ENCODE measurements around the gene ACOXL. TPM values are rescaled to one million over a fixed set of nuclear protein-coding genes. Genes with fewer than 3 reads are reported as not detected.

The ACOXL gene
- total and polyA plus RNA-seq, 10 of the 15 experiments (the other 5 are each of a cell fraction or from before 2014, with no cell fraction given): 0.05 to 1.3 (median 0.71) TPM

GRCh38 chr2:110788976-110789375 is 56.6 kb downstream of the ACOXL start (continued):
- TF ChIP-seq ZNF384 (IDR thresholded peaks at IDR 0.05; ENCODE audit: borderline replicate concordance, low read depth, low read length): no peak

GRCh38 chr2:110789706-110790105 is 57.3 kb downstream of the ACOXL start:
- no peaks in the 10 kb centered on the region for H3K79me2 ChIP-seq (ENCODE audit: control insufficient read depth, insufficient read depth, low read length)
- in situ Hi-C loops (cut with MboI): no loop called here
- FAIRE-seq (no peak), ATAC-seq (no peak), DNase-seq (ENCODE audit: low read depth, low spot score) (no peak)
- ChIA-PET RAD21 (ENCODE audit: unreplicated experiment) (no interaction called here), CTCF (interaction anchor here (1.1 kb wide), 1 partner anchor 35 kb away, joined by 3 read pairs; no protein-coding TSS in a partner anchor), POLR2A (no interaction called here), SMC1A (ENCODE audit: uncharacterized antibody, unreplicated experiment) (interaction anchor here (1.5 kb wide), 1 partner anchor 58 kb away, joined by 3 read pairs; no protein-coding TSS in a partner anchor)
- no TSS peak for BruUV-seq (replicated peaks)
- H3K9ac ChIP-seq (ENCODE audit: control insufficient read depth, insufficient read depth, low read length): no peak overlapping the region
- intact Hi-C loops (cut with micrococcal nuclease; ENCODE audit: unreplicated experiment): no loop called here
- H3K9me3 ChIP-seq (replicated peaks; ENCODE audit: control insufficient read depth, insufficient read depth, low read length): no peaks in the 10 kb centered on the region; the same call in 1 of the 3 replicates
- no peak overlapping the region for H3K4me2 ChIP-seq (ENCODE audit: control insufficient read depth, insufficient read depth)
- H2AFZ ChIP-seq (ENCODE audit: control insufficient read depth, low read depth, low read length): no peak overlapping the region
- WGBS (ENCODE audit: insufficient coverage, insufficient replicate concordance, low lambda C conversion rate, missing lambda C conversion rate): 44% methylated on average over 4 of the region's 4 CpGs
- H3K36me3 ChIP-seq (ENCODE audit: control insufficient read depth in 2 of 2, insufficient read depth in 2 of 2, low read length in 1 of 2): no peaks in the 10 kb centered on the region
- no peak for TF ChIP-seq SRF (IDR thresholded peaks at IDR 0.05; ENCODE audit: low read depth in 2 of 2, low read length in 2 of 2)
- TF ChIP-seq ZSCAN29 (IDR thresholded peaks at IDR 0.05): no peak
- TF ChIP-seq BACH1 (IDR thresholded peaks at IDR 0.05; ENCODE audit: borderline replicate concordance): no peak
- TF ChIP-seq PML (IDR thresholded peaks at IDR 0.05; ENCODE audit: low read length): no peak
- no peak for TF ChIP-seq MYC (IDR thresholded peaks at IDR 0.05; ENCODE audit: insufficient read depth, insufficient read length, insufficient replicate concordance, low read length, severe bottlenecking)
- TF ChIP-seq STAT1 (conservative IDR thresholded peaks at IDR 0.05): no peak
- H3K27me3 ChIP-seq (replicated peaks in 1 of 2; ENCODE audit: control insufficient read depth in 2 of 2, insufficient read depth in 2 of 2, low read length in 1 of 2): peaks cover 0 to 2% of the 10 kb centered on the region in 2 experiments; a peak in 2 of 4 replicates
- no peaks in the 10 kb centered on the region for H4K20me1 ChIP-seq (ENCODE audit: control insufficient read depth, insufficient read depth)
- H3K4me3 ChIP-seq: no peak overlapping the region
- no peak overlapping the region for H3K27ac ChIP-seq (ENCODE audit: control insufficient read depth, insufficient read depth)
- no peaks in the 10 kb centered on the region for H3K4me1 ChIP-seq (ENCODE audit: control insufficient read depth, insufficient read depth, low read length)

GRCh38 chr2:110790907-110791306 is 58.5 kb downstream of the ACOXL start:
- Histone ChIP-seq H3K27ac (ENCODE audit: control insufficient read depth, insufficient read depth) (no peak overlapping the region), H3K4me1 (ENCODE audit: control insufficient read depth, insufficient read depth, low read length) (no peaks in the 10 kb centered on the region), H3K9me3 (replicated peaks; ENCODE audit: control insufficient read depth, insufficient read depth, low read length) (no peaks in the 10 kb centered on the region), H3K4me2 (ENCODE audit: control insufficient read depth, insufficient read depth) (no peak overlapping the region), H3K79me2 (ENCODE audit: control insufficient read depth, insufficient read depth, low read length) (no peaks in the 10 kb centered on the region), H2AFZ (ENCODE audit: control insufficient read depth, low read depth, low read length) (no peak overlapping the region), H4K20me1 (ENCODE audit: control insufficient read depth, insufficient read depth) (no peaks in the 10 kb centered on the region), H3K27me3 (replicated peaks in 1 of 2; ENCODE audit: control insufficient read depth in 2 of 2, insufficient read depth in 2 of 2, low read length in 1 of 2) (peaks cover 0 to 2% of the 10 kb centered on the region in 2 experiments; a peak in 2 of 4 replicates), H3K4me3 (no peak overlapping the region), H3K36me3 (ENCODE audit: control insufficient read depth in 2 of 2, insufficient read depth in 2 of 2, low read length in 1 of 2) (no peaks in the 10 kb centered on the region), H3K9ac (ENCODE audit: control insufficient read depth, insufficient read depth, low read length) (no peak overlapping the region)
- in situ Hi-C loops (cut with MboI) (no loop called here), intact Hi-C loops (cut with micrococcal nuclease; ENCODE audit: unreplicated experiment) (no loop called here)
- FAIRE-seq (no peak), ATAC-seq (no peak), DNase-seq (ENCODE audit: low read depth, low spot score) (no peak)
- ChIA-PET RAD21 (ENCODE audit: unreplicated experiment) (no interaction called here), SMC1A (ENCODE audit: uncharacterized antibody, unreplicated experiment) (no interaction called here), POLR2A (no interaction called here), CTCF (no interaction called here)
- no TSS peak for BruUV-seq (replicated peaks)
- TF ChIP-seq, protein P1, sequence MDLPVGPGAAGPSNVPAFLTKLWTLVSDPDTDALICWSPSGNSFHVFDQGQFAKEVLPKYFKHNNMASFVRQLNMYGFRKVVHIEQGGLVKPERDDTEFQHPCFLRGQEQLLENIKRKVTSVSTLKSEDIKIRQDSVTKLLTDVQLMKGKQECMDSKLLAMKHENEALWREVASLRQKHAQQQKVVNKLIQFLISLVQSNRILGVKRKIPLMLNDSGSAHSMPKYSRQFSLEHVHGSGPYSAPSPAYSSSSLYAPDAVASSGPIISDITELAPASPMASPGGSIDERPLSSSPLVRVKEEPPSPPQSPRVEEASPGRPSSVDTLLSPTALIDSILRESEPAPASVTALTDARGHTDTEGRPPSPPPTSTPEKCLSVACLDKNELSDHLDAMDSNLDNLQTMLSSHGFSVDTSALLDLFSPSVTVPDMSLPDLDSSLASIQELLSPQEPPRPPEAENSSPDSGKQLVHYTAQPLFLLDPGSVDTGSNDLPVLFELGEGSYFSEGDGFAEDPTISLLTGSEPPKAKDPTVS (IDR thresholded peaks at IDR 0.05; ENCODE audit: low read depth, low read length): no peak
- TF ChIP-seq BCL11A (IDR thresholded peaks at IDR 0.05; ENCODE audit: low read depth, low read length) (no peak), ZBED1 (IDR thresholded peaks at IDR 0.05; ENCODE audit: borderline replicate concordance) (no peak), POLR2AphosphoS2 (IDR thresholded peaks at IDR 0.05; ENCODE audit: low read depth, low read length) (no peak), MYB (IDR thresholded peaks at IDR 0.05; ENCODE audit: borderline replicate concordance, low read depth, low read length) (no peak), TCF12 (IDR thresholded peaks at IDR 0.05; ENCODE audit: low read depth, low read length) (no peak), ZZZ3 (IDR thresholded peaks at IDR 0.05; ENCODE audit: control insufficient read depth, insufficient read length, low read depth) (no peak), EED (IDR thresholded peaks at IDR 0.05; ENCODE audit: low read depth) (no peak), MTA2 (IDR thresholded peaks at IDR 0.05; ENCODE audit: low read depth) (no peak), SIN3A (IDR thresholded peaks at IDR 0.05; ENCODE audit: low read depth, low read length) (no peak), TBL1XR1 (IDR thresholded peaks at IDR 0.05; ENCODE audit: low read depth, low read length) (no peak)
- TF ChIP-seq, protein P2, sequence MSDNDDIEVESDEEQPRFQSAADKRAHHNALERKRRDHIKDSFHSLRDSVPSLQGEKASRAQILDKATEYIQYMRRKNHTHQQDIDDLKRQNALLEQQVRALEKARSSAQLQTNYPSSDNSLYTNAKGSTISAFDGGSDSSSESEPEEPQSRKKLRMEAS (IDR thresholded peaks at IDR 0.05; ENCODE audit: low read depth, low read length): no peak

All from GM12878 (cell line).